ENCODE data around the gene KIAA1191.

KIAA1191 gene

DNA sequence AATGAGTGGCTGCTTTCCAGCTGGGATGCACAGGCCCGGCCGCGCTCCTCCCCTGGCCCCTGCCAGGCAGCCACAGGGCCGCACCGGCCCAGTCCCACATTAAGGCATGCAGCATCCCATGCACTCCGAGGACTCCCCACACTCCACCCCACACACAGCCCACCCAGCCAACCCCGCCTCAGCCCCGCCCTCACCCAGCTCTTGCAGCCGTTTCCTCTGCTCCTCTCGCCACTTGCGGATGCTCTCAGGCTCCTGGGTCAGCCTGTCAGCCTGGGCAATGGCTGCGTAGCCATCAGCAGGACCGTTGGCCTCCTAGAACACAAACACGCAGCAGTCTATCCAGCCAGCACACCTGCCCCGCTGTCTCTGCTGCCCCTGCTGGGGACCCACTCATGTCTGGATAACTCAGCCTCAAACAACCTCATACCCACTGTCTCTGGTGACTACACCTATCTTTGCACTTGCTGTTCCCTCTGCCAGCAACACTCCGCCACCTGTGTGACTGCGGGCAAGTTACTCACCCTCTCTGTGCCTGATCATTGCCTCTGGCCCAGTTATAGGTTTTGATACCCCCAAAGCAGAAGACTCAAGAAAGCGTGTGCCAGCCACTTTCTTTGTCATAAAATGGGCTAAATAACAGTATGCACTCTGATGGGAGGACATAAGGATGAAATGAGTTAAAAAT lies 36.3 kb upstream of the KIAA1191 start:
- no peaks in the 10 kb centered on the region for H3K27me3 ChIP-seq (ENCODE audit: control insufficient read depth, insufficient read depth, low read length)
- H3K4me3 ChIP-seq (ENCODE audit: low read length) = no peak overlapping the region
- H3K9ac ChIP-seq (ENCODE audit: low read length) = no peak overlapping the region
- H3K36me3 ChIP-seq (ENCODE audit: control insufficient read depth, insufficient read depth, low read length) = peaks cover 23% of the 10 kb centered on the region
- H3K27ac ChIP-seq (ENCODE audit: low read depth, low read length) = no peak overlapping the region
- H3K4me1 ChIP-seq (ENCODE audit: control insufficient read depth, insufficient read depth, low read length) = no peaks in the 10 kb centered on the region

DNA sequence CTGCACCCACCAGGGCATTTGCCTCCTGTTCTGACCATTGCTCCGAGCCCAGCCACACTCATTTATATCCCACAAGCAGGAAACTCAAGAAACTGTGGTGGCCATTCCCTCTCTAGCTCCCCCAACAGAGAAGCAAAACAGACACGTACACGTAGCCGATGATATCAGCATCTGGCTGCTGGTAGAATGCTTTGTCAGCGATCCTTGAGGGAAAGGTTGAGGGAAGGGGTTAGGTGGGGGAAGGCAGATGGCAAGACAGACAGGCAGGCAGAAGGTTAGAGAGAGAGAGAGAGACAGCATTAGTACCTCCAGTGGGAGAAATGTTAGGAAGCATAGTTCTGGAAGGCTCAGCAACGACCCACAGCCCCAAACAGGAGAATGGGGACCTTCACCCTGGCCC lies 34.8 kb upstream of the KIAA1191 start:
- H3K36me3 ChIP-seq (ENCODE audit: control insufficient read depth, insufficient read depth, low read length) = peaks cover 32% of the 10 kb centered on the region

DNA sequence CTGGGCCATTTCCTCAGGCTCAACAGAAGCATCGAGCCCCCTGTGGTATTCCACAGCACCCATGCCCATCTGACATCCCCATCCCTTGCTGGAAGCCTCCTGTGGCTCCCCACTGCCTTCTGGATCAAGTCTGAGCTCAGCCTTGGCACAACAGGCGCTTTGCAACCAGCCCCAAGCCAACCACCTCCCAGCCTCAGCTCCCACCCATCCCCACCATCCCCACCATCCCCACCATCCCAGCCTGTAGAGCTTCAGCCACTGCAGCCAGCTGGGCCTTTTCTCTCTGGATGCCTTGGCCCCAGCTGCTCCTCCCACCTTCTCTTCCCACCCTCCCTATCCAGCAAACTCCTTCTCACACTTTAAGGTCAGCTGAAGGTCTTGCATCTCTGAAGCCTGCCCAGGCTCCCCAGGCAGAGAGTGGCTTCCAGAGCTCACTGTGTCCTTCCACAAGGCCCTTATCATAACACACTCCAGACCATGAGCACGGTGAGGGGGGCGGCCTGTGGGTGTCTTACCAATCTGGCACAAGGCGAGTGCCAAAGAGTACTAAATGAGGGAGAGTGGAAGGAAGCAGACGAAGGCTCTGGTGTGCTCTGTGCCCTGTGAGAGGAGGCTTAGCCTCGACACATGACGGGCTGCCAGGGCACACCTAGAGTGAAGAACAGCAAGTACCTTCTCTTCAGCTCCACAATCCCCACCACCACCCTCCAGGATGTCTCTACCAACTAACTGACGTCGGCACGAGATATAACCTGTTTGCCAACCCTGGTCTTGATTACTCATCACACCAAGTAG lies 33.5 kb upstream of the KIAA1191 start:
- H3K27ac ChIP-seq (ENCODE audit: low read depth, low read length) = no peak overlapping the region
- no peaks in the 10 kb centered on the region for H3K4me1 ChIP-seq (ENCODE audit: control insufficient read depth, insufficient read depth, low read length)
- no peaks in the 10 kb centered on the region for H3K27me3 ChIP-seq (ENCODE audit: control insufficient read depth, insufficient read depth, low read length)
- peaks cover 32% of the 10 kb centered on the region for H3K36me3 ChIP-seq (ENCODE audit: control insufficient read depth, insufficient read depth, low read length)
- H3K9ac ChIP-seq (ENCODE audit: low read length) = no peak overlapping the region
- no peak overlapping the region for H3K4me3 ChIP-seq (ENCODE audit: low read length)

More for the DNA sequence above, 34.8 kb upstream of the KIAA1191 start:
- no peak overlapping the region for H3K27ac ChIP-seq (ENCODE audit: low read depth, low read length)
- no peak overlapping the region for H3K9ac ChIP-seq (ENCODE audit: low read length)
- no peaks in the 10 kb centered on the region for H3K4me1 ChIP-seq (ENCODE audit: control insufficient read depth, insufficient read depth, low read length)
- no peaks in the 10 kb centered on the region for H3K27me3 ChIP-seq (ENCODE audit: control insufficient read depth, insufficient read depth, low read length)
- no peak overlapping the region for H3K4me3 ChIP-seq (ENCODE audit: low read length)

DNA sequence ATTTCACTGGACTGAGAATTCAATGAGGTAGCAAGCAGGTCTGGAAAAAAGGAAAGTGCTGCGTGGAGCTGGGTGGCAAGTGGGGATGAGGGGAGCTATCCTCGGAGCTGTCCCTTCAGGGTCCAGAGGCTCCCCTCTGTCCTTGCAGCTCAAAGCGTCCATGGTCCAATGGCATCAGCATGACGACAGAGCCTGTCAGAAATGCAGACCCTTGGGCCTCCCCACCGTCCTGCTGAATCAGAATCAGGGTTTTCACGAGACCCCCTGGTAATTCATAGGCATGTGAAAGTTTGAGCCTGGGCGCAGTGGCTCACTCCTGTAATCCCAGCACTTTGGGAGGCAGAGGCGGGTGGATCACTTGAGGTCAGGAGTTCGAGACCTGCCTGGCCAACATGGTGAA lies 32.5 kb upstream of the KIAA1191 start:
- no peak overlapping the region for H3K9ac ChIP-seq (ENCODE audit: low read length)
- H3K27me3 ChIP-seq (ENCODE audit: control insufficient read depth, insufficient read depth, low read length) = no peaks in the 10 kb centered on the region
- peaks cover 32% of the 10 kb centered on the region for H3K36me3 ChIP-seq (ENCODE audit: control insufficient read depth, insufficient read depth, low read length)
- H3K27ac ChIP-seq (ENCODE audit: low read depth, low read length) = no peak overlapping the region
- no peak overlapping the region for H3K4me3 ChIP-seq (ENCODE audit: low read length)
- H3K4me1 ChIP-seq (ENCODE audit: control insufficient read depth, insufficient read depth, low read length) = peaks cover 5% of the 10 kb centered on the region

DNA sequence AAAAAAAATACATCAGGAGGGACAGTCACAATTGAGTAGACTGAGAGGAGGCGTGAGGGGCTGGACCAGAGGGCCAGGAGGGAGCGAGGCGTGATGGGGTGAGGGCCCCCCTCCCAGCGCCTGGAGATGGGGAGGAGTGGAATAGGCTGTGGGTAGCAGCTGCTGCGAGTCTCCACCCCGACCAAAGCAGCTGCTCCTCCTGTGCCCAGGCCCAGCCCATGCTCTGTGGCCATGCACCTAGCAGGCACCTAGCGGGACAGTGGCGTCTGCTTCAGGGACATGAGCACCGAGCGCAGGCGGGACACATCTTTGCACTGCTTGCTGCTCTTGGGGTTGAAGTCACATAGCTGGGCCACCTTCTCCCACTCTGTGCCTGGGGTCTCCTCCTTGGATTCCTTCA lies 31.0 kb upstream of the KIAA1191 start:
- Histone ChIP-seq H3K4me1 (ENCODE audit: control insufficient read depth, insufficient read depth, low read length) (peaks cover 5% of the 10 kb centered on the region), H3K4me3 (ENCODE audit: low read length) (no peak overlapping the region), H3K27me3 (ENCODE audit: control insufficient read depth, insufficient read depth, low read length) (no peaks in the 10 kb centered on the region), H3K27ac (ENCODE audit: low read depth, low read length) (no peak overlapping the region), H3K36me3 (ENCODE audit: control insufficient read depth, insufficient read depth, low read length) (peaks cover 29% of the 10 kb centered on the region), H3K9ac (ENCODE audit: low read length) (no peak overlapping the region)

DNA sequence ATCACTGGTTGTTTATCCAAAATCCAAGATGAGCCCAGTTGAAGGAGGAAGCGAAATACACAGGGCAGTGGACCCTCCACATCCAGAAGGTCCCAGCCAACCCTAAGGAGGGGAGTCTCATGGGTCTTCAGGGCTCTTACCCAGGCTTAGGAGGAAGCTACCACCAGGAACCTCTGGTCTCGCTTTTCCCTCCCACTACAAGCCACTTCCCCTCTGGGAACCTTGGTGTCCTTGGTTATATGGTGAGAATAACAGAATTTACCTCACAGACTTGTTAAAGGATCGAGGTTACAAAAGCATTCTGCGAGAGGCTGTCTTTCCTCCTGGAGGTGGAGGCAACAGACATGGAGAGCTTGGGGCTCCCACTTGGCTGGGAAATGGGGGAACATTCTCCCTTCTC lies 30.4 kb upstream of the KIAA1191 start:
- Histone ChIP-seq H3K9ac (ENCODE audit: low read length) (no peak overlapping the region), H3K4me1 (ENCODE audit: control insufficient read depth, insufficient read depth, low read length) (peaks cover 5% of the 10 kb centered on the region), H3K36me3 (ENCODE audit: control insufficient read depth, insufficient read depth, low read length) (peaks cover 28% of the 10 kb centered on the region), H3K27me3 (ENCODE audit: control insufficient read depth, insufficient read depth, low read length) (no peaks in the 10 kb centered on the region), H3K4me3 (ENCODE audit: low read length) (no peak overlapping the region), H3K27ac (ENCODE audit: low read depth, low read length) (no peak overlapping the region)

DNA sequence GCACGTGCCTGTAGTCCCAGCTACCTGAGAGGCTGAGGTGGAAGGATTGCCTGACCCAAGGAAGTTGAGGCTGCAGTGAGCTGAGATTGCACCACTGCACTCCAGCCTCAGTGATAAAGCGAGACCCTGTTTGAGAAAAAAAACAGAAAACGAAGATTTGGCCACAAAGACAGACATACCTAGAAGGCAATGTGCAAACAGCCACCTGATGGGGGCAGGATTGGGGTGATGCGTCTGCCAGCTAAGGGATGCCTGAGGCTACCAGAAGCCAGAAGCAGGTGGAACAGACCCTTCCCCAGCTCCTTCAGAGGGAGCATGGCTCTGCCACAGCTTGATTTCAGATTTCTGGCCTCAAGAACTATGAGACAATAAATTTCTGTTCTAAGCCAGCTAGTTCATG lies 29.9 kb upstream of the KIAA1191 start:
- Histone ChIP-seq H3K27me3 (ENCODE audit: control insufficient read depth, insufficient read depth, low read length) (no peaks in the 10 kb centered on the region), H3K4me1 (ENCODE audit: control insufficient read depth, insufficient read depth, low read length) (peaks cover 5% of the 10 kb centered on the region), H3K27ac (ENCODE audit: low read depth, low read length) (no peak overlapping the region), H3K9ac (ENCODE audit: low read length) (no peak overlapping the region), H3K4me3 (ENCODE audit: low read length) (no peak overlapping the region), H3K36me3 (ENCODE audit: control insufficient read depth, insufficient read depth, low read length) (peaks cover 23% of the 10 kb centered on the region)

DNA sequence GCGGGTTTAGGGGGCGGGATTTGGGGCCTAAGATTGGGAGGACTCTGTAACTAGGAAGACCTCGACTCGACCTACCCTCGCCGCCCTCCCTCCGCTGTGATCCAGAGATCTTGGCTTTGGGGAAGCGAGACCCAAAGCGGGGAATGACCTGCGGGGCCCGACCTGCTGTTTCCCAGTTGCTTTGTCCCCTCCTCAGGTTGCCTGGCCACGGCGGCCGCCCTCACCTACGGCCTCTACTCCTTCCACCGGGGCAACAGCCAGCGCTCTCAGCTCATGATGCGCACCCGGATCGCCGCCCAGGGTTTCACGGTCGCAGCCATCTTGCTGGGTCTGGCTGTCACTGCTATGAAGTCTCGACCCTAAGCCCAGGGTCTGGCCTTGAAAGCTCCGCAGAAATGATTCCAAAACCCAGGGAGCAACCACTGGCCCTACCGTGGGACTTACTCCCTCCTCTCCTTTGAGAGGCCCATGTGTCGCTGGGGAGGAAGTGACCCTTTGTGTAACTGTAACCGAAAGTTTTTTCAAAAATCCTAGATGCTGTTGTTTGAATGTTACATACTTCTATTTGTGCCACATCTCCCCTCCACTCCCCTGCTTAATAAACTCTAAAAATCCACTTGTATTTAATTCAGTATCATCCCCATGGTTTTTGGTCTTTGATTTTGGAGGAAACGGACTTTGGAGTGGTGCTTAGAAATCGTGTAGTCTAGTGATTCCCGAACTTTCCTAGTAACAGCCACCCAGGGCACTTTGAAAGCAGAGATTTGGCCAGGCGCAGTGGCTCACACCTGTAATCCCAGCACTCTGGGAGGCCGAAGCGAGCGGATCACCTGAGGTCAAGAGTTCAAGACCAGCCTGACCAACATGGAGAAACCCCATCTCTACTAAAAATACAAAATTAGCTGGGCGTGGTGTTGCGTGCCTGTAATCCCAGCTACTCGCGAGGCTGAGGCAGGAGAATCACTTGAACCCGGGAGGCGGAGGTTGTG lies 27.9 kb upstream of the KIAA1191 start:
- no peaks in the 10 kb centered on the region for H3K27me3 ChIP-seq (ENCODE audit: control insufficient read depth, insufficient read depth, low read length)
- H3K4me3 ChIP-seq (ENCODE audit: low read length) = peak overlapping the region; percentile 86
- H3K36me3 ChIP-seq (ENCODE audit: control insufficient read depth, insufficient read depth, low read length) = peaks cover 24% of the 10 kb centered on the region
- peak overlapping the region; percentile 99 for H3K27ac ChIP-seq (ENCODE audit: low read depth, low read length)
- H3K4me1 ChIP-seq (ENCODE audit: control insufficient read depth, insufficient read depth, low read length) = peaks cover 5% of the 10 kb centered on the region
- H3K9ac ChIP-seq (ENCODE audit: low read length) = peak overlapping the region; percentile 64

DNA sequence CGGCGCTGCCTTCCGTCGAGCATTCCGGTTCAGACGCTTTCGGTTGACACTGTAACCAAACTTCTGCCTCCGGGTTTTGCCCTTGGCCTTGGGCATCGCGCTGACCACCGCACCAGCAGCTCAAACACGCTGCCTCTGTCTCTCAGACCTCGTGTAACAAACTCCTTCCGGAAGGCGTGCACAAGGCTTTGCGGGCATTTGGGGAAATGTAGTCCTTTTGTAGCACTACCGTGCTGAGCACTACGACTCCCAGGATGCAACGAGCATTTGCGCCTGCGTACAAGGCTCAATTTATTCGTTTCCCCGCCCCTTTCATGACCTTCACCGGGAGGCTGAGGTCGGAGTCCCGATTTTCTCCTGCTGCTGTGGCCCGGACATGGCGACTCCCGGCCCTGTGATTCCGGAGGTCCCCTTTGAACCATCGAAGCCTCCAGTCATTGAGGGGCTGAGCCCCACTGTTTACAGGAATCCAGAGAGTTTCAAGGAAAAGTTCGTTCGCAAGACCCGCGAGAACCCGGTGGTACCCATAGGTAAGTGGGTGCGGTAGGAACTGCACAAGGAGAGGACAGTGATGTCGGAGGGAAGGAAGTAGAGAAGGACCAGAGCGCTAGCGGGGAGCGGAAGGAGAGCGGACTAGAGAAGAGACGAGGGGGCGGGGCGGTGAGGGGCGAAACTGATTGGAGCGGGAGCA lies 27.0 kb upstream of the KIAA1191 start, which contains the start of the genes HIGD2A and NOP16:
TSS of gene HIGD2A (plus strand) at position 308 of the 691 bp plus-strand sequence. CDS start at position 377, 69 bp downstream.
TSS of gene NOP16 (minus strand) at position 155 of the 691 bp plus-strand sequence. CDS start at position 96, 59 bp downstream.
- Histone ChIP-seq H3K4me1 (ENCODE audit: control insufficient read depth, insufficient read depth, low read length) (peaks cover 5% of the 10 kb centered on the region), H3K36me3 (ENCODE audit: control insufficient read depth, insufficient read depth, low read length) (peaks cover 22% of the 10 kb centered on the region), H3K9ac (ENCODE audit: low read length) (peak within 1 kb of the TSS; percentile 86), H3K4me3 (ENCODE audit: low read length) (peak within 1 kb of the TSS; percentile 86), H3K27me3 (ENCODE audit: control insufficient read depth, insufficient read depth, low read length) (no peaks in the 10 kb centered on the region), H3K27ac (ENCODE audit: low read depth, low read length) (peak within 1 kb of the TSS; percentile 99)

DNA sequence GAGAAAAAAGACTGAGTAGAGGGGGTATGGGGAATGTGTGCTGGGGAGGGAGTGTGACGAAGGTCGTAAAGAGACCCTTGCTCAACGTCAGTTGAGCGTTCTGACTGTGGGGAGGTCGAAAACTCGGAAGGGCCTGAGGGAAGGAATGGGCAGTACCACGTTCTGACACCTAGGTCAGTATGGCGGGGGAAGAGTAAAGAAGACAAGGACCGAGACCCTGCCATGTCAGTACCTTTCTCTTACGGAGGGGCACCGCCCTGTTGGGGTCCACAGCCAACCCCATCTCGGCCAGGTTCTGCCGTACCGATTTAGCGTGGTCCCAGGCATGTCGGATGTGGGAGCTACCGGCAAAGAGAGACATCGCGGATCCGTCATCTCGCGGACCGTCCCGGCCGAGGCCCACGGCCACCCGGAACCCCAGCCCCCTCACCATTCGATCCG lies 26.5 kb upstream of the KIAA1191 start:
- no peaks in the 10 kb centered on the region for H3K27me3 ChIP-seq (ENCODE audit: control insufficient read depth, insufficient read depth, low read length)
- H3K4me1 ChIP-seq (ENCODE audit: control insufficient read depth, insufficient read depth, low read length) = peaks cover 5% of the 10 kb centered on the region
- H3K27ac ChIP-seq (ENCODE audit: low read depth, low read length) = peak overlapping the region; percentile 99
- H3K4me3 ChIP-seq (ENCODE audit: low read length) = peak overlapping the region; percentile 86
- peaks cover 24% of the 10 kb centered on the region for H3K36me3 ChIP-seq (ENCODE audit: control insufficient read depth, insufficient read depth, low read length)
- peak overlapping the region; percentile 63 for H3K9ac ChIP-seq (ENCODE audit: low read length)

DNA sequence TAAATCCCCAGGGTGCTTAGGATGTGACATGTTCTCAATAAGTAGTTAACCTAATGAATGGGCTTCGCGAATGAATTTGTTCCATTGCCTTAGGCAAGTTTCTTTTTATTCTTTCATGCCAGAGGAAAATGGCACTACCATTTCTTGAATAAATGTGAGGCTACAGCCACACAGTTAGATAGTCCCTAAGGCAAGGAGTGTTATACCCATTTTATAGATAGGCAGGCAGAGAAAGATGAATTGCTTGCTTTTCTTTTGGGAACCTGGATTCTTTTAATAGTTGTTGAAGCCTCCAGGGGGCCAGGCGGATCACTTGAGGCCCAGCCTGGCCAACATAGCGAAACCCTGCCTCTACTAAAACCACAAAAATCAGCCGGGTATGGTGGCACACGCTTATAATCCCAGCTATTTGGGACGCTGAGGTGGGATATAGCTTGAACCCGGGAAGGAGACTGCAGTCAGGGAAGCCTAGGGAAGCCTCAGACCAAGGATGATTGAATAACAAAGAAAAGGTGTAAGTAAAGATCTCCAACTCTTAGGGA lies 25.9 kb upstream of the KIAA1191 start:
- Histone ChIP-seq H3K4me3 (ENCODE audit: low read length) (peak overlapping the region; percentile 86), H3K27ac (ENCODE audit: low read depth, low read length) (no peak overlapping the region), H3K36me3 (ENCODE audit: control insufficient read depth, insufficient read depth, low read length) (peaks cover 24% of the 10 kb centered on the region), H3K27me3 (ENCODE audit: control insufficient read depth, insufficient read depth, low read length) (no peaks in the 10 kb centered on the region), H3K4me1 (ENCODE audit: control insufficient read depth, insufficient read depth, low read length) (peaks cover 5% of the 10 kb centered on the region), H3K9ac (ENCODE audit: low read length) (peak overlapping the region; percentile 7)
